ENCODE data around the gene AKNA.
A peak's percentile ranks its signal among the peaks of the same experiment; 100 is the strongest.
"Not testable (repeated sequence)": the region's sequence is repeated elsewhere in the genome, so short reads cannot be mapped to it uniquely, and the experiment has no call there.

AKNA gene

GRCh38 chr9:114322160-114322818 is 65.5 kb downstream of the AKNA start:
- H3K36me3 ChIP-seq (replicated peaks); DNase-seq (ENCODE audit: low spot score in 2 of 2); H3K4me3 ChIP-seq; H3K27me3 ChIP-seq (ENCODE audit: low read depth); in situ Hi-C loops (cut with MboI; ENCODE audit: low sequenced_read_pairs); H3K4me1 ChIP-seq; H3K9me3 ChIP-seq: not testable (repeated sequence)

- no peaks in the 10 kb centered on the region for H3K36me3 ChIP-seq (replicated peaks)
- in situ Hi-C loops (cut with MboI; ENCODE audit: low sequenced_read_pairs), result no loop called here
- no peaks in the 10 kb centered on the region for H3K9me3 ChIP-seq
- no peak for DNase-seq (ENCODE audit: low spot score in 2 of 2)
- H3K4me1 ChIP-seq, result peaks cover 2% of the 10 kb centered on the region; the same call in 1 of the 2 replicates
- no peak overlapping the region for H3K4me3 ChIP-seq
- no peaks in the 10 kb centered on the region for H3K27me3 ChIP-seq (ENCODE audit: low read depth)
Observed at GRCh38 chr9:114321759-114322158, 66.0 kb downstream of the AKNA start.

- in situ Hi-C loops (cut with MboI; ENCODE audit: low sequenced_read_pairs); H3K27me3 ChIP-seq (ENCODE audit: low read depth); DNase-seq (ENCODE audit: low spot score in 2 of 2); H3K4me1 ChIP-seq; H3K9me3 ChIP-seq; H3K4me3 ChIP-seq; H3K36me3 ChIP-seq (replicated peaks): not testable (repeated sequence)
Observed at GRCh38 chr9:114320710-114321109, 67.1 kb downstream of the AKNA start.

- Histone ChIP-seq H3K27me3 (ENCODE audit: low read depth) (no peaks in the 10 kb centered on the region), H3K4me1 (peaks cover 2% of the 10 kb centered on the region; the same call in 1 of the 2 replicates), H3K9me3 (no peaks in the 10 kb centered on the region), H3K36me3 (replicated peaks) (no peaks in the 10 kb centered on the region), H3K4me3 (no peak overlapping the region)
- in situ Hi-C loops (cut with MboI; ENCODE audit: low sequenced_read_pairs), result no loop called here
- peak in 1 of 2 experiments; percentile 3 for DNase-seq (ENCODE audit: low spot score in 2 of 2)
Observed at GRCh38 chr9:114319147-114319546, 68.6 kb downstream of the AKNA start.

GRCh38 chr9:114318416-114318815 is 69.4 kb downstream of the AKNA start:
- Histone ChIP-seq H3K9me3 (no peaks in the 10 kb centered on the region), H3K36me3 (replicated peaks) (no peaks in the 10 kb centered on the region), H3K4me1 (peaks cover 2% of the 10 kb centered on the region; the same call in 1 of the 2 replicates), H3K27me3 (ENCODE audit: low read depth) (no peaks in the 10 kb centered on the region), H3K4me3 (no peak overlapping the region)
- DNase-seq (ENCODE audit: low spot score in 2 of 2), result peak in 1 of 2 experiments; percentile 0
- in situ Hi-C loops (cut with MboI; ENCODE audit: low sequenced_read_pairs), result no loop called here

- Histone ChIP-seq H3K27me3 (ENCODE audit: low read depth) (no peaks in the 10 kb centered on the region), H3K4me1 (peaks cover 2% of the 10 kb centered on the region; the same call in 1 of the 2 replicates), H3K4me3 (no peak overlapping the region), H3K9me3 (no peaks in the 10 kb centered on the region), H3K36me3 (replicated peaks) (no peaks in the 10 kb centered on the region)
- in situ Hi-C loops (cut with MboI; ENCODE audit: low sequenced_read_pairs), result no loop called here
- DNase-seq (ENCODE audit: low spot score in 2 of 2), result peak in 1 of 2 experiments; percentile 1
Observed at GRCh38 chr9:114317665-114318357, 70.0 kb downstream of the AKNA start.

- H3K36me3 ChIP-seq (replicated peaks), result no peaks in the 10 kb centered on the region
- H3K4me1 ChIP-seq, result peaks cover 2% of the 10 kb centered on the region; the same call in 1 of the 2 replicates
- in situ Hi-C loops (cut with MboI; ENCODE audit: low sequenced_read_pairs), result no loop called here
- DNase-seq (ENCODE audit: low spot score in 2 of 2), result peak in 1 of 2 experiments; percentile 33
- H3K9me3 ChIP-seq, result no peaks in the 10 kb centered on the region
- no peak overlapping the region for H3K4me3 ChIP-seq
- H3K27me3 ChIP-seq (ENCODE audit: low read depth), result no peaks in the 10 kb centered on the region
Observed at GRCh38 chr9:114316605-114317230, 71.1 kb downstream of the AKNA start.

GRCh38 chr9:114315723-114316363 is 71.9 kb downstream of the AKNA start:
- no peak overlapping the region for H3K4me3 ChIP-seq
- H3K4me1 ChIP-seq, result peaks cover 2% of the 10 kb centered on the region; the same call in 1 of the 2 replicates
- no peaks in the 10 kb centered on the region for H3K36me3 ChIP-seq (replicated peaks)
- in situ Hi-C loops (cut with MboI; ENCODE audit: low sequenced_read_pairs), result no loop called here
- H3K9me3 ChIP-seq, result no peaks in the 10 kb centered on the region
- DNase-seq (ENCODE audit: low spot score in 2 of 2), result no peak
- no peaks in the 10 kb centered on the region for H3K27me3 ChIP-seq (ENCODE audit: low read depth)

GRCh38 chr9:114314881-114315722 is 72.7 kb downstream of the AKNA start:
- H3K27me3 ChIP-seq (ENCODE audit: low read depth), result no peaks in the 10 kb centered on the region
- DNase-seq (ENCODE audit: low spot score in 2 of 2), result peak in 1 of 2 experiments; percentile 6
- no peak overlapping the region for H3K4me3 ChIP-seq
- peaks cover 6% of the 10 kb centered on the region; the same call in 1 of the 2 replicates for H3K36me3 ChIP-seq (replicated peaks)
- peaks cover 2% of the 10 kb centered on the region; the same call in 1 of the 2 replicates for H3K4me1 ChIP-seq
- H3K9me3 ChIP-seq, result no peaks in the 10 kb centered on the region
- in situ Hi-C loops (cut with MboI; ENCODE audit: low sequenced_read_pairs), result no loop called here

- peaks cover 2% of the 10 kb centered on the region; the same call in 1 of the 2 replicates for H3K4me1 ChIP-seq
- in situ Hi-C loops (cut with MboI; ENCODE audit: low sequenced_read_pairs), result no loop called here
- H3K36me3 ChIP-seq (replicated peaks), result peaks cover 6% of the 10 kb centered on the region; the same call in 1 of the 2 replicates
- H3K9me3 ChIP-seq, result no peaks in the 10 kb centered on the region
- peak in 1 of 2 experiments; percentile 3 for DNase-seq (ENCODE audit: low spot score in 2 of 2)
- no peaks in the 10 kb centered on the region for H3K27me3 ChIP-seq (ENCODE audit: low read depth)
- no peak overlapping the region for H3K4me3 ChIP-seq
Observed at GRCh38 chr9:114314256-114314867, 73.4 kb downstream of the AKNA start.

GRCh38 chr9:114313186-114313585 is 74.6 kb downstream of the AKNA start:
- Histone ChIP-seq H3K27me3 (ENCODE audit: low read depth) (no peaks in the 10 kb centered on the region), H3K36me3 (replicated peaks) (peaks cover 6% of the 10 kb centered on the region; the same call in 1 of the 2 replicates), H3K4me1 (peaks cover 2% of the 10 kb centered on the region; the same call in 1 of the 2 replicates), H3K4me3 (no peak overlapping the region), H3K9me3 (no peaks in the 10 kb centered on the region)
- no peak for DNase-seq (ENCODE audit: low spot score in 2 of 2)
- in situ Hi-C loops (cut with MboI; ENCODE audit: low sequenced_read_pairs), result no loop called here

GRCh38 chr9:114312513-114312875 is 75.3 kb downstream of the AKNA start:
- no peaks in the 10 kb centered on the region for H3K4me1 ChIP-seq
- DNase-seq (ENCODE audit: low spot score in 2 of 2), result peak in 1 of 2 experiments; percentile 6
- peaks cover 6% of the 10 kb centered on the region; the same call in 1 of the 2 replicates for H3K36me3 ChIP-seq (replicated peaks)
- H3K4me3 ChIP-seq, result no peak overlapping the region
- in situ Hi-C loops (cut with MboI; ENCODE audit: low sequenced_read_pairs), result no loop called here
- no peaks in the 10 kb centered on the region for H3K27me3 ChIP-seq (ENCODE audit: low read depth)
- H3K9me3 ChIP-seq, result no peaks in the 10 kb centered on the region
